Suppressor macrophage treated with lipopolysaccharide for 1 hour (primary cell): ENCODE measurements around the gene CHAF1A.

ENCODE experiments used
- DNase-seq, 3 donors: peaks; one replicate each; pipeline ENCODE4 v3.0.0-alpha.2; 2020 to 2022

CHAF1A gene

GRCh38 chr19:4441994-4442818, 39.8 kb downstream of the CHAF1A start:
- no peak for DNase-seq

GRCh38 chr19:4442819-4443146, 40.3 kb downstream of the CHAF1A start:
- DNase-seq: no peak

- no peak for DNase-seq
Observed at GRCh38 chr19:4443188-4443587, 40.7 kb downstream of the CHAF1A start.

GRCh38 chr19:4443966-4444764, 41.7 kb downstream of the CHAF1A start:
- no peak for DNase-seq

GRCh38 chr19:4444765-4445741, 42.6 kb downstream of the CHAF1A start:
- no peak for DNase-seq

GRCh38 chr19:4445963-4446703, 43.7 kb downstream of the CHAF1A start:
- DNase-seq: no peak

GRCh38 chr19:4446704-4447200, 44.3 kb downstream of the CHAF1A start:
- no peak for DNase-seq

GRCh38 chr19:4447327-4448146, 45.1 kb downstream of the CHAF1A start:
- no peak for DNase-seq

- no peak for DNase-seq
Observed at GRCh38 chr19:4448147-4448985, 45.9 kb downstream of the CHAF1A start.

- DNase-seq: no peak
Observed at GRCh38 chr19:4449022-4449638, 46.7 kb downstream of the CHAF1A start.

GRCh38 chr19:4449639-4450028, 47.2 kb downstream of the CHAF1A start:
- DNase-seq: no peak

- peak; percentile 38 to 62 (median 51) for DNase-seq
Observed at GRCh38 chr19:4452230-4452990, 50.0 kb downstream of the CHAF1A start.

GRCh38 chr19:4453232-4454179, 51.1 kb downstream of the CHAF1A start:
- no peak for DNase-seq

- no peak for DNase-seq
Observed at GRCh38 chr19:4454747-4455718, 52.6 kb downstream of the CHAF1A start.

GRCh38 chr19:4455719-4456475, 53.5 kb downstream of the CHAF1A start:
- no peak for DNase-seq

GRCh38 chr19:4456476-4456842, 54.0 kb downstream of the CHAF1A start:
- peak; percentile 56 to 71 (median 70) for DNase-seq
